HG02840 (cell line): Measurements from ENCODE around the gene PDE4D.
"Not testable (repeated sequence)": the region's sequence is repeated elsewhere in the genome, so short reads cannot be mapped to it uniquely, and the experiment has no call there.

Source experiments
- ATAC-seq: cut with Tn5 transposase; IDR thresholded peaks from one replicate; pipeline ENCODE4 v1.9.1; 2021; ENCODE audit warnings: mild to moderate bottlenecking, moderate library complexity, moderate number of reproducible peaks; ENCODE audit not compliant: unreplicated experiment, low FRiP score

Gene PDE4D

DNA sequence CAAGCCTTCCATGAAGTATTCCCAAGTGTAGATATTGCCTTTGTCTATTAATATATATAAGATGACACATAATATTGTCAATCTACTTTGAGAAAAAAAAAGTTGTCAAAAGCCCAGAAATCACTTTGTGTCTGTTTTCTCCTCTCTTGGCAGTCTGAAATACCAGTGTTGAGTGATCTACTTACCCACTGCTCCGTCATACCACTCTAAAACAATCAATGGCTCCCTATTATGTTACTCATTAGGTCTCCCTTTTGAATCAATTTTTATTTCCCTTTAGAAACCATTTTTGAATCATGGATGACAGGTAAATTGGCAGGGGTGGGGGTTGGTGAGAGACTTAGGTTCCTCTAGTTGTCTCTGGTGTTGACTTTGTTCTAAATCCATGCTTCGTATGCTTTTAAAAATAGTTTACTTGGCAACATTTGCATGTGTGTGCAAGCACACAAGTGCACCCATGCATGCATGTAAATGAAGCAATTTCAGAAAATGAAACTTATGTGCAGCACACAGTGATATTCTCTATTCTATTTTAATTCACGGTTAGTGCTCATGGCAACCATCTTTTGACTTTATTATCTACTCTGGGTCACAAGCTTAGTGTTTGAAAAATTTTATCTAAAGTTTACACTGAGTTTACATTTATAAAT lies 931.8 kb downstream of the PDE4D start:
- ATAC-seq: no peak

- ATAC-seq: no peak
Measured at GRCh38 chr5:58958701-58959100, 934.8 kb downstream of the PDE4D start.

- not testable (repeated sequence) for ATAC-seq
Measured at GRCh38 chr5:58953218-58953617, 940.3 kb downstream of the PDE4D start.

DNA sequence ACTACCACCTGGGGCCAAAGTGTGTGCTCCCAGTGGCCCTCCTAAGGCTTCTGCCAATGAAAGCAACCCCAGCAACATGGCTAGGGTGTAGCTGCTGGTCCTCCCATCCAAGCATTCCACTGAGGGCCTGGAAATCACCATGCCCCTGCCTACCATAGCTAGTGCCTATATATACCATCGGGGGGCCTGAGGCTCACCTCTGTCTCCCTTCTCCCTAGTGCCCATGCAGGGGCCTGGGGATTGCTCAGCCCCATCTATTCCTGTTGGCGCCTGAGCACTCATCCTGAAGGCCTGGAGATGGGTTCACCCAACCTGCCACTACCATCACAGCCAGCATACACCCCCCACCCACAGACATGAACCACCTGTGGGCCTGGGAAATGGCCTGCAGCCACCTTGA lies 943.3 kb downstream of the PDE4D start:
- ATAC-seq: no peak

GRCh38 chr5:58946230-58946629 lies 947.3 kb downstream of the PDE4D start:
- ATAC-seq: no peak

- no peak for ATAC-seq
Measured at GRCh38 chr5:58944221-58944620, 949.3 kb downstream of the PDE4D start.

DNA sequence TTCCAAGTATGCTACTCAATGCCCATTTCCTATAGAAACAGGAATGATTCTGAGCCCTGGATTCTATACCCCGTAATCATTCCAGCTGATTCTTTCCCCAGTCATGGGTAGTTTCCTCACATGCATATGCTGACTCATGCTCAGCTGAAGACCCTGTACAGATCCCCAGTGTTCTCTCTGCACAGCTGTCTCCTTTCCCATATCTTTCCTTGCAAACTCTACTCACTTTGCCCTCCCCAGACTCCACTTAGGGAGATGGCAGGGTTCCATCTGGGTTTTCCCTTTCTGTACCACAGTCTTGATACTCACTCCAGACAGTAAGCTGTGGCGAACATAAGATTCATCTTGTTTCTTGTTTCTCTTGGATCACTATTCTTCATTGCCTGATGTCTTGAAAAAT lies 953.1 kb downstream of the PDE4D start:
- ATAC-seq: no peak

- no peak for ATAC-seq
Measured at GRCh38 chr5:58939664-58940063, 953.9 kb downstream of the PDE4D start.

GRCh38 chr5:58938563-58939424 lies 954.7 kb downstream of the PDE4D start:
- no peak for ATAC-seq

DNA sequence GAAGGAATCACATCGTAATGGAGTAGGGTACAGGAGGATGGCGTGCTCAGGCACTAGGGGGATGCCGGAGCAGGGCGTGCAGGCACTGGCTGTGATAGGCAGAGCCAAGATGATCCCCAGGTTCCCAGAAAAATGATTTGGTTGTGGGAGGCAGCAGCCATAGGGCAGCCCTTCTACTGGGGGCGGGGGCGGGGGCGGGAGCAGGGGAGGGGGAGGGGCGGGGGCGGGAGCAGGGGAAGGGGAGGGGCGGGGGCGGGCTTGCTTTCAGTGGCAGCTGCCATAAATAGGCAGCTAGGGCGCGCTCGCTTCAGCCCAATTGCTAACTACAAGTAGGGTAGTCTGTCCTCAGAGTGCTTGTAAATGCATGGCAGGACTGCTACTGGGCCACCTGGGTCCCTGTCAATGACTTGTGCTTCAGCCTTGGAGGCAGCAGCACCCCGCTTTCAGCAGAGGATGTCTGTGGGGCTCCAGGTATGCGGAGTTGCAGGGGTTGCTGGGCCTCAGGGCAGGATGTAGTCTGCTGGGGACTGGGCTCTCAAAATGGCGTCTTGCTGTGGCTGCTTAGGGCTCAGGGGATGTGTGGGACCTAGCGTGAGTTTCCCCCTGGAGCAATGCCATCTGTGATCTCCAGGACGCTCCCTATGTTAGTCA lies 956.4 kb downstream of the PDE4D start:
- no peak for ATAC-seq

- ATAC-seq: no peak
Measured at GRCh38 chr5:58934629-58935097, 958.9 kb downstream of the PDE4D start.

DNA sequence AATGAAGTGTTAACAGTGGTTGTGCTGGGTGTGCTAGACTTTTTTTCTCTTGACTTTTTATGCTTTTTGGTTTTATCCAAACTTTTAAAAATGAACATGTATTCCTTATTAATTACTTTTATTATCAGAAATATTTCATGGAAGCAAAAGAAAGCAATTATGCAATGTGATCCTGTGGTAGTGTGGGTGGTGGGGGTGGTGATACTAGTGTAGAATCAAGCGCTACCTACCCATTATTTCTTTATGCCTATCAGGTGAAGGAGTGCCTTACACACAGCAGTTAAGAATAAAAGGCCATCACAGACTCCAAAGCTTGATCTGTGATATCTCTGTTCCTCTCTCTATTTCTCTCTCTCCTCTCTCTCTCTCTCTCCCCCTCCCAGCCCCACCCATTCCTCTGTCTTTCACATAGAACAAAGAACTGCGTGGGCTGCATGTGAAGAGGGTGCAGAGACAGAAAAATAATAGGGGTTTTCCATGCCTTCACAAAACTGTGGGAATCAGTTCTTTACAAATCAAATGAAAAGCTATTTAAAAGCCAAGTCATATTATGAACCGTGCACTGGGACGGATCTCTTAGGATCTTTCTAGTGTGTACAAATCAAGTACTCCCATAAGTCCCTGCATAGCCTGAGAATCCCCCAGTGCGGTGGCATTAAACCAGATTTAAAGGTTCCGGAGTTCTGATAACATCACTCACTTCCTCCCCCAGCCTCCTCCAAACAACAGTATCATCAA lies 959.5 kb downstream of the PDE4D start:
- ATAC-seq: no peak

GRCh38 chr5:58932057-58932612 lies 961.4 kb downstream of the PDE4D start:
- no peak for ATAC-seq

GRCh38 chr5:58930520-58930919 lies 963.0 kb downstream of the PDE4D start:
- ATAC-seq: no peak

- ATAC-seq: no peak
Measured at GRCh38 chr5:58929726-58930125, 963.8 kb downstream of the PDE4D start.

DNA sequence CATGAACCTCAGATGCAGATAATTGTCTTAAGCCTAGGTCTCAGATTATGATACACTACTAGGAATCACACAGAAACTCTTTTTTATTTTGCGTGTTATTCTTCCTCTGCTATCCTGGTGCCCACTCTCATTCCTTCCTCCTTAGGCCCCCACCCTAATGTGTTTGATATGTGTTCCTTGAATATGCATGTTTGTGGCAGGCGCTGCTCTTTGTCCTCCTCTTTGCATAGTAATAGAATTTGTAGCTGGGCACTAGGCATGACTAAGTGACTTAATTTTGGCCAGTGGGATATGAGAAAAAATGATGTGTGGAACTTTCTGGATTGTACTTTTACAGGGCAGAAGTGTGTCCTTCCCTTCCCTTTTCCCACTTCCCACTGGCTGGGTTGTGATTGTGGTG lies 965.6 kb downstream of the PDE4D start:
- no peak for ATAC-seq

- ATAC-seq: no peak
Measured at GRCh38 chr5:58927181-58927580, 966.3 kb downstream of the PDE4D start.

DNA sequence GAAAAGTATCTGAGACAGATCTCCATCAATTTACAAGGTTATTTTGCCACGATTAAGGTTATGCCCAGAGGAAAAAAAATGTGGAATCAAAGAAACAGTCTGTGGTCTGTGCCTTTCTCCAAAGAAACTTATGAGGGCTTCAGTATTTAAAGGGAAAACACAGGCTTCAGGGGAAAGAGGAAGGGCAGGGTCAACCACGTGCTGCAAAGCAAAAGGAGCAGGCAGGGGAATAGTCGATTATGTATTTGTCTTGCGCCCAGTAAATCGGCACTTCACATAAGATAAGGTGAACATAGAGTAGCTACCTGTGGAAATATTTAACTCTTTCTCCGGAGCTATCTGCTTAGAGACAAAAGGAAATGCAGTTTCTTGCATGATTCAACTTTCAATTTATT lies 967.0 kb downstream of the PDE4D start:
- no peak for ATAC-seq

- ATAC-seq: no peak
Measured at GRCh38 chr5:58925627-58926540, 967.6 kb downstream of the PDE4D start.
